DND-41 (cell line): ENCODE measurements around the gene CCL26.

Source experiments
- ATAC-seq: fragments of 200-7000 bp; cut with Tn5 transposase; 3 replicates; pipeline ENCODE4 v1.9.1; 2021; ENCODE audit warnings: low read depth; ENCODE audit not compliant: insufficient read depth
- DNase-seq: peaks from one replicate; pipeline ENCODE4 v3.0.0-alpha.2; 2020
- H2AFZ ChIP-seq: 2 replicates; pipeline ENCODE4 v1.6.0; 2012; ENCODE audit warnings: low read depth, low read length
- H3K27ac ChIP-seq: 2 replicates; pipeline ENCODE4 v1.5.1; 2012; ENCODE audit warnings: low read length, inconsistent platforms
- H3K27me3 ChIP-seq: fragments of 200-600 bp; sonication (generic); 2 replicates; pipeline ENCODE4 v1.6.0; 2012; ENCODE audit warnings: low read length, mild to moderate bottlenecking, inconsistent platforms; ENCODE audit not compliant: insufficient read depth, poor library complexity
- H3K36me3 ChIP-seq: 2 replicates; pipeline ENCODE4 v1.5.1; 2012; ENCODE audit warnings: low read length, inconsistent platforms; ENCODE audit not compliant: insufficient read depth
- H3K4me1 ChIP-seq: 2 replicates; pipeline ENCODE4 v1.5.1; 2012; ENCODE audit warnings: mild to moderate bottlenecking, low read length; ENCODE audit not compliant: insufficient read depth
- H3K4me2 ChIP-seq: 2 replicates; pipeline ENCODE4 v1.6.0; 2012; ENCODE audit warnings: mild to moderate bottlenecking, moderate library complexity, low read length, inconsistent platforms; ENCODE audit not compliant: insufficient read depth
- H3K4me3 ChIP-seq, 2 experiments: fragments of 200-600 bp in 1 of 2; shearing (Covaris generic) in 1 of 2; 2 replicates each; pipeline ENCODE4 v1.5.1; 2012 to 2016; ENCODE audit warnings: inconsistent platforms in 2 of 2, low read length in 2 of 2, mild to moderate bottlenecking in 2 of 2, low read depth in 1 of 2, moderate library complexity in 1 of 2
- H3K79me2 ChIP-seq: 2 replicates; pipeline ENCODE4 v1.6.0; 2012; ENCODE audit warnings: low read length, inconsistent platforms; ENCODE audit not compliant: insufficient read depth
- H3K9ac ChIP-seq: 2 replicates; pipeline ENCODE4 v1.6.0; 2012; ENCODE audit warnings: low read depth, mild to moderate bottlenecking, inconsistent platforms, low read length, moderate library complexity
- H3K9me3 ChIP-seq: 2 replicates; pipeline ENCODE4 v1.5.1; 2012; ENCODE audit warnings: low read length, moderate library complexity, mild to moderate bottlenecking, inconsistent platforms; ENCODE audit not compliant: insufficient read depth, severe bottlenecking
- H4K20me1 ChIP-seq: 2 replicates; pipeline ENCODE4 v1.6.0; 2012; ENCODE audit warnings: low read length; ENCODE audit not compliant: insufficient read depth
- EZH2 ChIP-seq: IDR thresholded peaks from 3 replicates; pipeline ENCODE4 v1.6.1; 2012; ENCODE audit warnings: borderline replicate concordance, low read depth, mild to moderate bottlenecking, moderate library complexity, low read length, inconsistent platforms; ENCODE audit not compliant: severe bottlenecking
- TF ChIP-seq, protein P1 (sequence below): IDR thresholded peaks from 2 replicates; pipeline ENCODE4 v1.5.1; 2012; ENCODE audit warnings: borderline replicate concordance, low read length, moderate library complexity, mild to moderate bottlenecking; ENCODE audit not compliant: poor library complexity, severe bottlenecking; ENCODE audit errors: extremely low read depth

CCL26 gene

DNA sequence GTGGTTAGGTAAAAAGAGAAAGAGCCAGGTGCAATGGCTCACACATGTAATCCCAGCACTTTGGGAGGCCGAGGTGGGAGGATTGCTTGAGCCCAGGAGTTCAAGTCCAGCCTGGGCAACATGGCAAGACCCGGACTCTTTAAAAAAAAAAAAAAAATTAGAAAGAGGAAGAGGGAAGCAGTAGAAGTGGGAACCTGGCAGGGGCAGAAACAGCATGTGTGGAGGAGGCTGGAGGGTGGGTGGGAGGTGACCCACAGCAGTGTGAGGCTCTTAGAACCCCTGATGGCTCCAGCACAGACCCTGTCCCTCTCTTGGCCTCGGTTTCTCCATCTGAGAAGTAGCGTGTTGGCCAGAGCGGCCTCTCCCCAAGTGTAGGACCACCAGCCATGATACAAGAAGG is 46.5 kb upstream of the CCL26 start:
- no peak overlapping the region for H3K4me2 ChIP-seq
- H3K4me3 ChIP-seq, result no peak overlapping the region
- H3K9me3 ChIP-seq, result no peaks in the 10 kb centered on the region
- no peak for ATAC-seq
- no peak for DNase-seq
- no peak for TF ChIP-seq EZH2
- TF ChIP-seq, protein P1, sequence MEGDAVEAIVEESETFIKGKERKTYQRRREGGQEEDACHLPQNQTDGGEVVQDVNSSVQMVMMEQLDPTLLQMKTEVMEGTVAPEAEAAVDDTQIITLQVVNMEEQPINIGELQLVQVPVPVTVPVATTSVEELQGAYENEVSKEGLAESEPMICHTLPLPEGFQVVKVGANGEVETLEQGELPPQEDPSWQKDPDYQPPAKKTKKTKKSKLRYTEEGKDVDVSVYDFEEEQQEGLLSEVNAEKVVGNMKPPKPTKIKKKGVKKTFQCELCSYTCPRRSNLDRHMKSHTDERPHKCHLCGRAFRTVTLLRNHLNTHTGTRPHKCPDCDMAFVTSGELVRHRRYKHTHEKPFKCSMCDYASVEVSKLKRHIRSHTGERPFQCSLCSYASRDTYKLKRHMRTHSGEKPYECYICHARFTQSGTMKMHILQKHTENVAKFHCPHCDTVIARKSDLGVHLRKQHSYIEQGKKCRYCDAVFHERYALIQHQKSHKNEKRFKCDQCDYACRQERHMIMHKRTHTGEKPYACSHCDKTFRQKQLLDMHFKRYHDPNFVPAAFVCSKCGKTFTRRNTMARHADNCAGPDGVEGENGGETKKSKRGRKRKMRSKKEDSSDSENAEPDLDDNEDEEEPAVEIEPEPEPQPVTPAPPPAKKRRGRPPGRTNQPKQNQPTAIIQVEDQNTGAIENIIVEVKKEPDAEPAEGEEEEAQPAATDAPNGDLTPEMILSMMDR, result no peak
- no peaks in the 10 kb centered on the region for H3K79me2 ChIP-seq
- no peaks in the 10 kb centered on the region for H3K36me3 ChIP-seq
- no peak overlapping the region for H2AFZ ChIP-seq
- H3K27me3 ChIP-seq, result no peaks in the 10 kb centered on the region
- no peaks in the 10 kb centered on the region for H3K4me1 ChIP-seq
- no peaks in the 10 kb centered on the region; the same call in 1 of the 2 replicates for H4K20me1 ChIP-seq
- no peak overlapping the region for H3K27ac ChIP-seq
- no peak overlapping the region for H3K9ac ChIP-seq

DNA sequence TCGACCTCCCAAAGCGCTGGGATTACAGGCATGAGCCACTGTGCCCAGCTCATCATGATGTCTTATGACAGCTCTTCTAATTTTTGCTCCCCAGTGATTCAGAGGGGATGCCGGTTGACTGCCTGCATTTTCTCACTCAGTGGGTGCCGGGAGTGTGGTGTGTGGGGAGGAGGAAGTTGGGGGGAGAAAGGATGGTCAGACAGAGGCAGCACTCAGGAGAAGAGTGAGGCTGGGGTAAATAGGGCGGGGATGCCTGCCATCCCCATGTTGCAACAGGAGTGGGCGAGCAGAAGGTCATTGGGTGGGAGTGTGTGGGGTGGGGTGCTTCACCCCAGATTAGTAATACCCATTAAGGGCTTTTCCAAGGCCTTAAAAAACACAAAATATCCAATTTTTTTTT is 45.1 kb upstream of the CCL26 start:
- ATAC-seq (no peak), DNase-seq (no peak)
- Histone ChIP-seq H3K4me2 (no peak overlapping the region), H3K4me1 (no peaks in the 10 kb centered on the region), H3K36me3 (no peaks in the 10 kb centered on the region), H2AFZ (no peak overlapping the region), H4K20me1 (no peaks in the 10 kb centered on the region), H3K9me3 (no peaks in the 10 kb centered on the region), H3K4me3 (no peak overlapping the region), H3K27me3 (no peaks in the 10 kb centered on the region), H3K9ac (no peak overlapping the region), H3K27ac (no peak overlapping the region), H3K79me2 (no peaks in the 10 kb centered on the region)
- TF ChIP-seq EZH2, result no peak
- TF ChIP-seq, protein P1, result no peak

DNA sequence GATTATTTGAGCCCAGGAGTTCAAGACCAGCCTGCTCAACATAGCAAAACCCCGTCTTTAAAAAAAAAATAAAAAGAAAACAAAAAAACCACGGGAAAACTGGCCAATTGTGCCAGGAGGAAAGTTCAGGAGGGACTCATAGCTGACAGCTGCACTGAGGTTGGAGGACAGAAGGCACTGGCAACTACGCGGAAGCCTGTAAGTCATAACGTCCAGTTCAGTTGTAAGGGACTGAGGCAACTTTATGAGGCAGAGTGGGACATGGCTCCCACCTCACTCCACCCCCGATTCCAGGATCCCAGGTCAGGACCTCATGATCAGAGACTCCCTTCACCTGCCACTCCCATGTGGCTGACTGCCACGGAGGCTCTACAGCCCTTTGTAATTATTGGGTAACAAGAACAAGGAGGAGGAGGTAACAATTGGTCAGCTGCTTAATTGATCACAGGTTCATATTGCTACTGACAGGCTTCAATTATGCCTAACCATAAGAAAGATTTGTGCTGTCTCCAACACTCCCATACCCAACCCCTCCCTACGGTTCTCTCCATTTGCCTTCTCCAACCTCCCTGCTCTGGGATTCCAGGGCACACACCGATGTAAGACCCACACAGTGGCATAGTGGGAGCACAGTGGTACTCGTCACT is 43.5 kb upstream of the CCL26 start:
- Histone ChIP-seq H3K27ac (no peak overlapping the region), H3K4me2 (no peak overlapping the region), H2AFZ (no peak overlapping the region), H3K27me3 (no peaks in the 10 kb centered on the region), H3K4me1 (no peaks in the 10 kb centered on the region), H3K4me3 (no peak overlapping the region), H3K9ac (no peak overlapping the region), H4K20me1 (no peaks in the 10 kb centered on the region), H3K36me3 (no peaks in the 10 kb centered on the region), H3K9me3 (no peaks in the 10 kb centered on the region), H3K79me2 (no peaks in the 10 kb centered on the region)
- no peak for TF ChIP-seq EZH2
- TF ChIP-seq, protein P1, result no peak
- DNase-seq (no peak), ATAC-seq (no peak)
